GM18499 (cell line): ENCODE measurements around the gene SSTR4.

Experiments used
- ATAC-seq: cut with Tn5 transposase; IDR thresholded peaks from one replicate; pipeline ENCODE4 v1.9.1; 2021; ENCODE audit warnings: moderate number of reproducible peaks; ENCODE audit not compliant: insufficient read depth, unreplicated experiment

Gene SSTR4

GRCh38 chr20:23083553-23084220 lies 48.6 kb downstream of the SSTR4 start:
- no peak for ATAC-seq

- no peak for ATAC-seq
These were observed 49.3 kb downstream of the SSTR4 start for GRCh38 chr20:23084282-23084844.

- ATAC-seq: no peak
These were observed 49.8 kb downstream of the SSTR4 start for GRCh38 chr20:23084845-23085365.

GRCh38 chr20:23085436-23086055 lies 50.4 kb downstream of the SSTR4 start:
- no peak for ATAC-seq

GRCh38 chr20:23086056-23086566 lies 51.0 kb downstream of the SSTR4 start, which contains the start of gene CD93:
TSS of gene CD93 (minus strand) at chr20:23086324. CDS start at chr20:23086192, 132 bp downstream.
- peak; percentile 58 for ATAC-seq

GRCh38 chr20:23086931-23087411 lies 51.9 kb downstream of the SSTR4 start:
- no peak for ATAC-seq

- no peak for ATAC-seq
These were observed 52.6 kb downstream of the SSTR4 start for GRCh38 chr20:23087587-23088251.
